ENCODE measurements around the gene REG1A.

DNA sequence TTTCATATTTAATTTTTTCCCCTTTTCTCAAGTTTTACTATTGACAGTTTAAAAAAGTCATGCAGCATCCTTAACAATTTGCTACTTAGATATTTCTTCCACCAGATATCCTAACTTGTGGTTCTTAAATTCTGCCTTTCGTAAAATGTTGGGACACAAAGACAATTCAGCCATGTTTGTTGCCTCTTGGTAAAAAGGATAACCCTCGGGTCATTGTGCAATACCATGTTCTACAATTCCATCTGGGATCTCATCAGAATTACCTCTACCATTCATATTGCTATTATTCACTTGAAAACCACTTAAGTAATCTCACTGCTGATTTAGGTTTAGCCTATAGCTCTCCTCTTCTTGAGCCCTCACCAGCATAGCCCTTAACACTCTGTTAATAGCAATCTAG is 19.3 kb upstream of the REG1A start:
- TF ChIP-seq, protein P1, sequence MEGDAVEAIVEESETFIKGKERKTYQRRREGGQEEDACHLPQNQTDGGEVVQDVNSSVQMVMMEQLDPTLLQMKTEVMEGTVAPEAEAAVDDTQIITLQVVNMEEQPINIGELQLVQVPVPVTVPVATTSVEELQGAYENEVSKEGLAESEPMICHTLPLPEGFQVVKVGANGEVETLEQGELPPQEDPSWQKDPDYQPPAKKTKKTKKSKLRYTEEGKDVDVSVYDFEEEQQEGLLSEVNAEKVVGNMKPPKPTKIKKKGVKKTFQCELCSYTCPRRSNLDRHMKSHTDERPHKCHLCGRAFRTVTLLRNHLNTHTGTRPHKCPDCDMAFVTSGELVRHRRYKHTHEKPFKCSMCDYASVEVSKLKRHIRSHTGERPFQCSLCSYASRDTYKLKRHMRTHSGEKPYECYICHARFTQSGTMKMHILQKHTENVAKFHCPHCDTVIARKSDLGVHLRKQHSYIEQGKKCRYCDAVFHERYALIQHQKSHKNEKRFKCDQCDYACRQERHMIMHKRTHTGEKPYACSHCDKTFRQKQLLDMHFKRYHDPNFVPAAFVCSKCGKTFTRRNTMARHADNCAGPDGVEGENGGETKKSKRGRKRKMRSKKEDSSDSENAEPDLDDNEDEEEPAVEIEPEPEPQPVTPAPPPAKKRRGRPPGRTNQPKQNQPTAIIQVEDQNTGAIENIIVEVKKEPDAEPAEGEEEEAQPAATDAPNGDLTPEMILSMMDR (conservative IDR thresholded peaks at IDR 0.05): no peak
- no peak for TF ChIP-seq ZFX (IDR thresholded peaks at IDR 0.05)
